Uterus (tissue), 2 donors: ENCODE data around the gene PIF1.

Experiments
- POLR2A ChIP-seq, 2 donors: fragments of 450-650 bp; IDR thresholded peaks; one replicate each; pipeline ENCODE4 v1.6.1; 2016; ENCODE audit warnings: antibody characterized with exemption in 2 of 2, mild to moderate bottlenecking in 1 of 2, moderate library complexity in 1 of 2
- TF ChIP-seq, protein P1 (sequence below), 4 experiments: fragments of 200-600 bp in 2 of 4; fragments of 450-650 bp in 2 of 4; sonication (generic) in 2 of 4; IDR thresholded peaks; one replicate each; pipeline ENCODE4 v1.5.1; 2016 to 2019; ENCODE audit warnings: antibody characterized with exemption in 4 of 4, mild to moderate bottlenecking in 2 of 4, moderate library complexity in 1 of 4

DNA sequence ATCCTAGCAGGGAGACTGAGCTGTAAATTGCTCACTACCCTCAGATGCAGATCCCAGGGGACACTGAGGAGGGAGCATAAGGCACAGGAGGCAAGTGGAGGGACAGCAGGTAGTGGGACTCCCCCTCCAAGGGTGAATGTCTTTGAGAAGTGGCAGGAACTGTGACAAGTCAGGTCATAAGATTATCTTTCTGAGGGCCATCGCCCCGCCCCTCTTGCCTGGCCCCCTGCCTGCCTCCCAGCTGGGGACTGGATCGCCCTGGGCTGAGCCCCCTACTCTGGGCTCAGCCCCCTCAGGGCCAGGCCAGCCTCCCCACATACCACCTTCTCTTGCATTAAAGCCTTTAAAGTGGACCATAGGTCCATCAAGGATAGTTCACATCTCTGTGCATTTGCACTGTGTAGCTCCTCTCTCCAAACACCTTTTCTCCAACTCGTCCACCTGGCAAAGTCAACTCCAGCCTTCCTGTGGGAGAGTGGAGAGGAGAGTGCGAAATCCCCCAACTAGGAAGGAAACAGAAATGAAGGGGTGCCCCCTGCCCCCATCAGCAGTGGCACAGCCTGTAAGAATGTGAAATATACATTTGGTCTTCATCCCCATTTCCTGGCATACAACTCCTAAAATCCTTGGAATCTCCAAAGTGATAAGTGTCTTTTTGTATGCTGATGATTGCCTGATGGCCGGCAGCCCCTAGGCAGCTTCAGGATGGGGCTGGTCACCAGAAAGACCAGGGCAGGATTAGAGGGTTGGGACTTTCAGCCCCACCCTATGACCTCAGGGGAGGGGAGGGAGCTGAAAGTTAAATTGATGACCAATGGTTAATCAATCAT lies 14.7 kb downstream of the PIF1 start:
- TF ChIP-seq, protein P1, sequence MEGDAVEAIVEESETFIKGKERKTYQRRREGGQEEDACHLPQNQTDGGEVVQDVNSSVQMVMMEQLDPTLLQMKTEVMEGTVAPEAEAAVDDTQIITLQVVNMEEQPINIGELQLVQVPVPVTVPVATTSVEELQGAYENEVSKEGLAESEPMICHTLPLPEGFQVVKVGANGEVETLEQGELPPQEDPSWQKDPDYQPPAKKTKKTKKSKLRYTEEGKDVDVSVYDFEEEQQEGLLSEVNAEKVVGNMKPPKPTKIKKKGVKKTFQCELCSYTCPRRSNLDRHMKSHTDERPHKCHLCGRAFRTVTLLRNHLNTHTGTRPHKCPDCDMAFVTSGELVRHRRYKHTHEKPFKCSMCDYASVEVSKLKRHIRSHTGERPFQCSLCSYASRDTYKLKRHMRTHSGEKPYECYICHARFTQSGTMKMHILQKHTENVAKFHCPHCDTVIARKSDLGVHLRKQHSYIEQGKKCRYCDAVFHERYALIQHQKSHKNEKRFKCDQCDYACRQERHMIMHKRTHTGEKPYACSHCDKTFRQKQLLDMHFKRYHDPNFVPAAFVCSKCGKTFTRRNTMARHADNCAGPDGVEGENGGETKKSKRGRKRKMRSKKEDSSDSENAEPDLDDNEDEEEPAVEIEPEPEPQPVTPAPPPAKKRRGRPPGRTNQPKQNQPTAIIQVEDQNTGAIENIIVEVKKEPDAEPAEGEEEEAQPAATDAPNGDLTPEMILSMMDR (IDR thresholded peaks at IDR 0.05) = no peak
- TF ChIP-seq POLR2A (IDR thresholded peaks at IDR 0.05) = no peak
